Fibroblast of skin of abdomen (primary cell): Measurements from ENCODE around the gene DNAH8. TPM values are rescaled to one million over a fixed set of nuclear protein-coding genes. Genes with fewer than 3 reads are reported as not detected.
A peak's percentile ranks its signal among the peaks of the same experiment; 100 is the strongest.
"Not testable (repeated sequence)": the region's sequence is repeated elsewhere in the genome, so short reads cannot be mapped to it uniquely, and the experiment has no call there.

Experiments used
- DNase-seq: peaks from one replicate; pipeline ENCODE4 v3.0.0-alpha.2; 2013
- polyA plus RNA-seq, 2 experiments: library from polyadenylated mRNA; unstranded; fragments of 120-200 nt; gene quantifications; one replicate each; pipeline ENCODE4 v1.2.1, GENCODE V29; 2013; ENCODE audit not compliant: insufficient read length in 2 of 2

The DNAH8 gene
- polyA plus RNA-seq (2013, experiment 1 of 2; ENCODE audit: insufficient read length), result not detected
- polyA plus RNA-seq (2013, experiment 2 of 2; ENCODE audit: insufficient read length), result not detected

- no peak for DNase-seq
Observed at GRCh38 chr6:38715016-38715689, at the start of gene DNAH8. Gene DNAH8 (plus strand): TSS chr6:38715311. CDS start chr6:38722810, 7,499 bp downstream.

GRCh38 chr6:38671885-38672467 is 43.1 kb upstream of the DNAH8 start:
- peak; percentile 58 for DNase-seq

- no peak for DNase-seq
Observed at GRCh38 chr6:38673397-38674165, 41.5 kb upstream of the DNAH8 start.

- DNase-seq, result no peak
Observed at GRCh38 chr6:38676236-38676973, 38.7 kb upstream of the DNAH8 start.

GRCh38 chr6:38676974-38677544 is 38.1 kb upstream of the DNAH8 start:
- DNase-seq, result no peak

- no peak for DNase-seq
Observed at GRCh38 chr6:38678178-38678760, 36.8 kb upstream of the DNAH8 start.

GRCh38 chr6:38679668-38680067 is 35.4 kb upstream of the DNAH8 start:
- DNase-seq, result no peak

GRCh38 chr6:38681850-38682249 is 33.3 kb upstream of the DNAH8 start:
- no peak for DNase-seq

GRCh38 chr6:38684237-38684636 is 30.9 kb upstream of the DNAH8 start:
- no peak for DNase-seq

GRCh38 chr6:38684904-38685303 is 30.2 kb upstream of the DNAH8 start:
- DNase-seq, result no peak

- no peak for DNase-seq
Observed at GRCh38 chr6:38686270-38687042, 28.7 kb upstream of the DNAH8 start.

- no peak for DNase-seq
Observed at GRCh38 chr6:38687043-38687353, 28.1 kb upstream of the DNAH8 start.

- DNase-seq, result no peak
Observed at GRCh38 chr6:38687549-38687948, 27.6 kb upstream of the DNAH8 start.

GRCh38 chr6:38688579-38689087 is 26.5 kb upstream of the DNAH8 start:
- no peak for DNase-seq

GRCh38 chr6:38695227-38695900 is 19.7 kb upstream of the DNAH8 start:
- no peak for DNase-seq

GRCh38 chr6:38695933-38696332 is 19.2 kb upstream of the DNAH8 start:
- DNase-seq, result no peak

GRCh38 chr6:38696345-38696744 is 18.8 kb upstream of the DNAH8 start:
- no peak for DNase-seq

- DNase-seq, result no peak
Observed at GRCh38 chr6:38697846-38698245, 17.3 kb upstream of the DNAH8 start.

GRCh38 chr6:38699702-38700101 is 15.4 kb upstream of the DNAH8 start:
- not testable (repeated sequence) for DNase-seq

GRCh38 chr6:38701551-38701950 is 13.6 kb upstream of the DNAH8 start:
- no peak for DNase-seq
